HG02623 (cell line): Measurements from ENCODE around the gene SHC2.

ENCODE experiments used
- ATAC-seq: cut with Tn5 transposase; IDR thresholded peaks from one replicate; pipeline ENCODE4 v1.9.1; 2021; ENCODE audit warnings: moderate library complexity; ENCODE audit not compliant: unreplicated experiment

SHC2 gene

GRCh38 chr19:472005-472858 is 11.4 kb upstream of the SHC2 start:
- no peak for ATAC-seq

- no peak for ATAC-seq
These were observed 9.9 kb upstream of the SHC2 start for GRCh38 chr19:470701-471100.

DNA sequence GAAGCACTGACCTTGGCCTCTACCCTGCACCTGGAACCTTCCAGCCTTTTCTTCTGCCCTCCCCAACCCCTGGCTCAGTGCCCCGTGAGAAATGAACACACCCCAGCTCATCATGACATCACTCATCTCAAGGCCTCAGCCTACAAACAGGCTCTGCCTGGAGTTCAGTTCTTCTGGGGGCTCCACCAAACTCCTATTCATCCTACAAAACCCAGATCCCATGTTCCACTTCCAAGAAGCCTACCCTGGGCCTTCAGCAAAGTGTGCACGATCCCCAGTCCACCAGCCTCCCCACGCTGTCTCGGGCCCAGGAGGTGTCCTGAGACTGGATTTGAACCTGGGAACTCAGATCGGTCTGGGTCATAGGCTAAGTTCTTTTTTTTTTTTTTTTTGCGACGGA is 9.0 kb upstream of the SHC2 start:
- ATAC-seq: no peak

DNA sequence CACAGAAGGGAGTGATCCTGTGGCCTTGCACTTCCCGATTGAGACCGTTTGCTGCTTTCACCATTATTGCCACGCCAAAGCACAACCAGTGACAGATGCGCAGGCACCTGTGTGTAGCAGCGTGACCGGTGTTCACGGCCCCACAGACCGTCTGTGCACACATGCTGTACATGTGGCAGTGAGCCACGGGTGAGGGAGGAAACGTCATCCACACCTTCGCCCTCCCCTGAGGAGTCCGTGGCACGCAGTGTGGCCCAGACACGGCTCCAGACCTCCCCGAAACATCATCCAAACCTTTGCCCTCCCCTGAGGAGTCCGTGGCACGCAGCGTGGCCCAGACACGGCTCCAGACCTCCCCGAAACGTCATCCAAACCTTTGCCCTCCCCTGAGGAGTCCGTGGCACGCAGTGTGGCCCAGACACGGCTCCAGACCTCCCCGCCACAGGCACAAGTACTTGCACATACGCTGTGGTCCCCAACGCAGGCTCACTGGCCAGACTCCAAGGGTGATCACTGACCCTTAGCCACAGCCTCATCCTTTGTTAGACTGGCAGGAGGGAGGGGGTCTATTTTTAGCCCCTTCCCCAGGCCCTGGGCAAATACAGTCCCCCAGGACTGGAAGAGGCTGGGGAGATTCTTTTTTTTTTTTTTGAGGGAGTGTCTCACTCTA is 7.9 kb upstream of the SHC2 start:
- ATAC-seq: no peak

DNA sequence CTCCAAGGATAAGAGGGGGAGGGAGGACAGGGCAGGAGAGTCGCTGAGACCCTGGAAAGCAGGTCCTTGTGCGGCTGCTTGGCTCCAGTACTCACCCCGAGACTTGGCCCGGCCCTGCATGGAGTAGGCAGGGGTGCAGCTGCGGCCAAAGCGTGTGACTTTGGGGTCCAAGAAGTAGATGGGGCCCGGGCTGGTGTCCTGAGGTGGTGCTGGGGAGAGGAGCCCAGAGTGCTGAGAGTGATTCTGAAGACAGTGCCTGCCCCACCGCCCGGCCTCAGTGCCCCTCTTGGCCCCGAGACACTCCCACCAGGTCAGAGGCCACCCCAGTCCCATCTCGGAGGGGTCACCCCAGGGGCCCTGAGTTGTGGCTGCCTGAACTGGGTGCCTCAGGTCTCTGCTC is 6.7 kb upstream of the SHC2 start:
- ATAC-seq: no peak

DNA sequence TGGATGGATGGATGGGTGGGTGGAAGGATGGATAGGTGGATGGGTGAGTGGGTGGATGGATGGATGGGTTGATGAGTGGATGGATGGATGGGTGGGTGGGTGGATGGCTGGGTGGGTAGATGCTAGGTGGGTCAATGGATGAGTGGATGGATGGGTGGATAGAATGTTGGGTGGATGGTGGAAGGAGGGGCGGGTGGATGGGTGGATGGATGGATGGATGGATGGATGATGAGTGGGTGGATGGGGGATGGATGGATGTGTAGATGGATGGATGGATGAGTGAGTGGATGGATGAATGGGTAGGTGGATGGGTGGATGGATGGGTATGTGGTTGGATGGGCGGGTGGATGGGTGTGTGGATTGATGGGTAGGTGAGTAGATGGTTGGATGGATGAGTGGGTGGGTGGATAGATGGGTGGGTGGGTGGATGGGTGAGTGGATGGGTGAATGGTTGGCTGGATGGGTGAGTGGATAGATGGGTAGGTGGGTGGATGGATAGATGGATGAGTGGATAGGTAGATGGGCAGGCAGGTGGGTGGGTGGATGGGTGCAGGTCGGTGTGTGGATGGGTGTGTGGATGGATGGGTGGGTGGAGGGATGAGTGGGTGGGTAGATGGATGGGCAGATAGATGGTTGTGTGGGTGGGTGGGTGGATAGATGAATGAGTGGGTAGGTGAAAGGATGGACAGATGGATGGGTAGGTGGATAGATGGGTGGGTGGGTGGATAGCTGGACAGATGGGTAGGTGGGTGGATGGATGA is 4.4 kb upstream of the SHC2 start:
- ATAC-seq: no peak

- no peak for ATAC-seq
These were observed 3.3 kb upstream of the SHC2 start for GRCh38 chr19:464208-464545.

DNA sequence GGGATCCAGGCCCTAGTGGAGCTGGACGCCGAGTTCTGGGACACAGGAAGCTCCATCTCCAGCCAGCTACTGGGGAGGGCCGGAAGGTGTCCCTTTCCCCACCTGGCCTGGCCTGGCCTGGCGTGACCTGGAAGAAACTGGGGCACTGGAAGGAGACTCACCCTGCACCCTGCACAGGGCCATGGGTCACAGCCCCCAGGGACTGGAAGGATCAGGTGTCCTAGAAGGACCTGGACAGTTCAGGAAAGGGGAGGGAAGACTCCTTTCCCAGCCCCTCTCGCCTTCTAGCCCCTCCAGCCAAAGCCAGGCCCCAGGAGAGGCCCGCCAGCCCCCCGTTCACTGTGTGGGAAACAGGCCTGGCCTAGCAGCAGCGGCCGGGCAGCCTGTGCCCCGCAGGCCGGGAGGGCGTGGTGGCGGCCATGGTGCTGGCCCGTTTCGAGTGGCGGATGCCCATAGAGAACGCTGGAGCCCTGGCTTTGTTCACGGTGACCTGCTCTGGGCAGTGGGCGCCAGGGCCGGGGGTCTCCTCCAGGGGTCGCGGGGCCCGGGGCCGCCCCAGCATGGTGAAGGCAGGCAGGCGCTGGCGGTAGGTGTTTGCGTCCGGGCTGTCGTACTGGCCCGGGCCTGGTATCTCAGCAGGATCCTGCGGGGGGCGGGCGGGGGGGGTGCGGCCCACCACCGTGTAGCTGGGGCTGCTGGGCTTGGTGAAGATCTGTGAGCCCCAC is 2.8 kb upstream of the SHC2 start:
- no peak for ATAC-seq

- no peak for ATAC-seq
These were observed 1.1 kb upstream of the SHC2 start for GRCh38 chr19:461721-462551.

DNA sequence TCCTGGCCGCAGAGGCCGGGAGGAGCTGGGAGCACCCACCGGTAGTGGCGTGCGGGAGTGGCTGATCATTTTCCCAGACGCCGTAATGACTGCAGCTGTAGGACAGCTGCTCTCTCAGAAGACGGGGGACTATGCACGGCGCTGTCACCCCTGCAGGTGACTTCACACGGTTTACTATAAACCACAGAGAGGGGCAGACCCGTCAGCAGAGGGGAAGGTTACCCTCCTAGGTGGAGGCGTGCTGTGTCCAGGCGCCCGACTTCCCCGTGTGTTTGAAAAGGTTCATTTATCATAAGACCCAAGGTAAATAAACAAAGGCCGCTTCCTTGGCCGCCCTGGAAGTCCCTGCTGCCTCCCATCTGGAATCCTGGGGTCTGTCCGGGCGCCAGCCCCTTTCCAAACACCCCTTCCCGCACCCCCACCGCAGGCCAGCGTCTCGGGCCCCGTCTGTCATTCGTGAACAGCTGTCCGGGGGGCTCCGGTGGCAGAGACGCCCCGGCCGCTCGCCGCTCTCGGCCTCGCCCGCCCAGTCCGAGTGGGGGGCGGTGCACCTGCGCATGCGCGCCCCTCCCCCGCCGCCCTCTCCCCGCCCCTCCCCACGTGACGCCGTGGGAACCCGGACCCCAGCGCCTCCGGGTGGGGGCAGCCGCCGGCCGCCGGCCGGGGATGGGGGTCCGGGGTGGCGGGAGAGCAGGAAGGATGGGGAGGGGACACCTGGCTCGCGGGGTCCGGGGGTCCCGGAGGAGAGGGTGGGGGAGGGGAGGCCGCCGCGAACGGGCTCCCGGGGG is 915 bp downstream of the SHC2 start:
- no peak for ATAC-seq

- no peak for ATAC-seq
These were observed 2.5 kb downstream of the SHC2 start for GRCh38 chr19:458091-459042.

GRCh38 chr19:457636-458035 is 3.2 kb downstream of the SHC2 start:
- ATAC-seq: no peak

DNA sequence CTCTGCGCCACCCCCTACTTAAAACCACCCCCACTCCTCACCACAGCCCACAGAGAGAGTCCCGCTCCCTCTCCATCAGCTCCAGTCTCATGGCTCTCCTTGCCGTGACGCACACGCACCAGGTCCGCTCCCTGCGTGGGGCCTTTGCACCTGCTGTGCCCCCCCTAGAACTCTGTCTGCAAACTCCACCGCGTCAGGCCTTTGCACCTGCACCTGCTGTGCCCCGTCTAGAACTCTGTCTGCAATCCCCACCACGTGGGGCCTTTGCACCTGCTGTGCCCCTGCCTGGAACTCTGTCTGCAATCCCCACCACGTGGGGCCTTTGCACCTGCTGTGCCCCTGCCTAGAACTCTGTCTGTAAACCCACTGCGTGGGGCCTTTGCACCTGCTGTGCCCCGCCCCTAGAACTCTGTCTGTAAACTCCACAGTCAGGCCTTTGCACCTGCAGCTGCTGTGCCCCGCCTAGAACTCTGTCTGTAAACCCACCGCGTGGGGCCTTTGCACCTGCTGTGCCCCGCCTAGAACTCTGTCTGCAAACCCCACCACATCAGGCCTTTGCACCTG is 4.2 kb downstream of the SHC2 start:
- ATAC-seq: no peak

GRCh38 chr19:455851-456546 is 4.8 kb downstream of the SHC2 start:
- ATAC-seq: no peak

- no peak for ATAC-seq
These were observed 5.7 kb downstream of the SHC2 start for GRCh38 chr19:455031-455705.

GRCh38 chr19:453606-454005 is 7.2 kb downstream of the SHC2 start:
- ATAC-seq: no peak

- ATAC-seq: no peak
These were observed 8.0 kb downstream of the SHC2 start for GRCh38 chr19:452829-453228.
